ENCODE measurements around the gene ZNF48.
A peak's percentile ranks its signal among the peaks of the same experiment; 100 is the strongest.

The ZNF48 gene

GRCh38 chr16:30398661-30399434 is 3.6 kb downstream of the ZNF48 start:
- peak overlapping the region in 7 of 21 experiments; percentile 19 to 94 (median 83) for H3K27ac ChIP-seq
- H3K4me3 ChIP-seq, result no peak overlapping the region

- Histone ChIP-seq H3K4me3 (peak overlapping the region; percentile 45 to 71 (median 63)), H3K27ac (peak overlapping the region in 20 of 21 experiments; percentile 67 to 94 (median 84))
Observed at GRCh38 chr16:30399435-30400186, 4.4 kb downstream of the ZNF48 start.

GRCh38 chr16:30401768-30402425 is 6.7 kb downstream of the ZNF48 start:
- no peak overlapping the region for H3K27ac ChIP-seq

GRCh38 chr16:30406795-30407101 is 11.5 kb downstream of the ZNF48 start:
- H3K27ac ChIP-seq, result peak overlapping the region in 17 of 21 experiments; percentile 46 to 90 (median 82)
- H3K4me3 ChIP-seq, result peak overlapping the region; percentile 50 to 76 (median 68)

More at GRCh38 chr16:30401768-30402425, 6.7 kb downstream of the ZNF48 start:
- H3K4me3 ChIP-seq, result no peak overlapping the region

- peak within 1 kb of the TSS; percentile 50 to 76 (median 68) for H3K4me3 ChIP-seq
- H3K27ac ChIP-seq, result peak within 1 kb of the TSS; percentile 9 to 90 (median 79)
Observed at GRCh38 chr16:30407102-30407803, 12.0 kb downstream of the ZNF48 start, which contains the start of gene ZNF771. ZNF771 (plus strand) TSS chr16:30407606; CDS start chr16:30408054, 448 bp downstream.

GRCh38 chr16:30407804-30408534 is 12.7 kb downstream of the ZNF48 start:
- Histone ChIP-seq H3K27ac (peak overlapping the region; percentile 9 to 90 (median 79)), H3K4me3 (peak overlapping the region; percentile 50 to 76 (median 68))

GRCh38 chr16:30409125-30410060 is 14.2 kb downstream of the ZNF48 start:
- Histone ChIP-seq H3K27ac (peak overlapping the region in 2 of 21 experiments; percentile 43 to 48), H3K4me3 (no peak overlapping the region)

- no peak overlapping the region for H3K27ac ChIP-seq
- no peak overlapping the region for H3K4me3 ChIP-seq
Observed at GRCh38 chr16:30413112-30413806, 18.0 kb downstream of the ZNF48 start.

- Histone ChIP-seq H3K27ac (no peak overlapping the region), H3K4me3 (no peak overlapping the region)
Observed at GRCh38 chr16:30414159-30414558, 18.9 kb downstream of the ZNF48 start.

GRCh38 chr16:30416047-30416603 is 20.9 kb downstream of the ZNF48 start:
- no peak overlapping the region for H3K27ac ChIP-seq
- no peak overlapping the region for H3K4me3 ChIP-seq

- peak overlapping the region in 17 of 21 experiments; percentile 40 to 91 (median 80) for H3K27ac ChIP-seq
- peak overlapping the region; percentile 33 to 73 (median 57) for H3K4me3 ChIP-seq
Observed at GRCh38 chr16:30416624-30417528, 21.7 kb downstream of the ZNF48 start.

- H3K4me3 ChIP-seq, result peak overlapping the region; percentile 33 to 73 (median 57)
- peak overlapping the region in 20 of 21 experiments; percentile 40 to 91 (median 80) for H3K27ac ChIP-seq
Observed at GRCh38 chr16:30417529-30418349, 22.5 kb downstream of the ZNF48 start.

- H3K4me3 ChIP-seq, result peak overlapping the region; percentile 33 to 73 (median 57)
- H3K27ac ChIP-seq, result peak overlapping the region in 20 of 21 experiments; percentile 14 to 91 (median 80)
Observed at GRCh38 chr16:30418350-30419181, 23.3 kb downstream of the ZNF48 start.

GRCh38 chr16:30421010-30421409 is 25.8 kb downstream of the ZNF48 start:
- H3K4me3 ChIP-seq, result no peak overlapping the region

More at GRCh38 chr16:30421010-30421409, 25.8 kb downstream of the ZNF48 start:
- H3K27ac ChIP-seq, result no peak overlapping the region
